ENCODE measurements around the gene SGTB. TPM values are rescaled to one million over a fixed set of nuclear protein-coding genes. Genes with fewer than 3 reads are reported as not detected.
"Not testable (repeated sequence)": the region's sequence is repeated elsewhere in the genome, so short reads cannot be mapped to it uniquely, and the experiment has no call there.

Gene SGTB
- total RNA-seq, 1 donor from 2014 or later = 31.7 TPM

- H3K79me2 ChIP-seq (ENCODE audit: insufficient read depth, low read length) = peaks cover 89% of the 10 kb centered on the region
- H3K27me3 ChIP-seq (ENCODE audit: insufficient read depth, low read length) = no peaks in the 10 kb centered on the region
- FAIRE-seq (no peak), DNase-seq (ENCODE audit: low read depth) (no peak)
- peaks cover 5% of the 10 kb centered on the region for H3K36me3 Mint-ChIP-seq (ENCODE audit: low read depth, unreplicated experiment)
- peak overlapping the region; percentile 96 for H3K4me3 ChIP-seq (ENCODE audit: insufficient read depth, low read depth, low read length)
- H3K36me3 ChIP-seq (ENCODE audit: insufficient read depth, low read length) = no peaks in the 10 kb centered on the region
- H3K27ac ChIP-seq (ENCODE audit: low read depth, low read length) = peak overlapping the region; percentile 89
- peaks cover 20% of the 10 kb centered on the region for H4K20me1 ChIP-seq (ENCODE audit: insufficient read depth, low read length)
- TF ChIP-seq, protein P1, sequence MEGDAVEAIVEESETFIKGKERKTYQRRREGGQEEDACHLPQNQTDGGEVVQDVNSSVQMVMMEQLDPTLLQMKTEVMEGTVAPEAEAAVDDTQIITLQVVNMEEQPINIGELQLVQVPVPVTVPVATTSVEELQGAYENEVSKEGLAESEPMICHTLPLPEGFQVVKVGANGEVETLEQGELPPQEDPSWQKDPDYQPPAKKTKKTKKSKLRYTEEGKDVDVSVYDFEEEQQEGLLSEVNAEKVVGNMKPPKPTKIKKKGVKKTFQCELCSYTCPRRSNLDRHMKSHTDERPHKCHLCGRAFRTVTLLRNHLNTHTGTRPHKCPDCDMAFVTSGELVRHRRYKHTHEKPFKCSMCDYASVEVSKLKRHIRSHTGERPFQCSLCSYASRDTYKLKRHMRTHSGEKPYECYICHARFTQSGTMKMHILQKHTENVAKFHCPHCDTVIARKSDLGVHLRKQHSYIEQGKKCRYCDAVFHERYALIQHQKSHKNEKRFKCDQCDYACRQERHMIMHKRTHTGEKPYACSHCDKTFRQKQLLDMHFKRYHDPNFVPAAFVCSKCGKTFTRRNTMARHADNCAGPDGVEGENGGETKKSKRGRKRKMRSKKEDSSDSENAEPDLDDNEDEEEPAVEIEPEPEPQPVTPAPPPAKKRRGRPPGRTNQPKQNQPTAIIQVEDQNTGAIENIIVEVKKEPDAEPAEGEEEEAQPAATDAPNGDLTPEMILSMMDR (IDR thresholded peaks at IDR 0.05; ENCODE audit: insufficient read depth, low read depth, low read length) = no peak
- peaks cover 5% of the 10 kb centered on the region for H3K4me1 Mint-ChIP-seq (ENCODE audit: low read depth, unreplicated experiment)
- peak overlapping the region; percentile 89 for H3K4me2 ChIP-seq (ENCODE audit: low read length)
- H3K9me3 ChIP-seq (ENCODE audit: insufficient read depth, low read depth, low read length) = no peaks in the 10 kb centered on the region
- peak overlapping the region; percentile 68 for H2AFZ ChIP-seq (ENCODE audit: low read depth, low read length)
- H3K27me3 Mint-ChIP-seq (ENCODE audit: low read depth, unreplicated experiment) = no peaks in the 10 kb centered on the region
- no peak overlapping the region for H3K27ac Mint-ChIP-seq (ENCODE audit: unreplicated experiment)
- peaks cover 6% of the 10 kb centered on the region for H3K4me1 ChIP-seq (ENCODE audit: insufficient read depth, low read length)
- H3K9me3 Mint-ChIP-seq (ENCODE audit: unreplicated experiment) = no peaks in the 10 kb centered on the region
- H3K9ac ChIP-seq (ENCODE audit: low read length) = peak overlapping the region; percentile 93
- peak overlapping the region; percentile 97 for H3K4me3 Mint-ChIP-seq (ENCODE audit: unreplicated experiment)
These were observed 98.4 kb downstream of the SGTB start for GRCh38 chr5:65623482-65623881.

GRCh38 chr5:65621961-65622360, 99.9 kb downstream of the SGTB start:
- H4K20me1 ChIP-seq (ENCODE audit: insufficient read depth, low read length) = peaks cover 20% of the 10 kb centered on the region
- not testable (repeated sequence) for H3K27ac ChIP-seq (ENCODE audit: low read depth, low read length); H3K4me1 Mint-ChIP-seq (ENCODE audit: low read depth, unreplicated experiment); H3K27ac Mint-ChIP-seq (ENCODE audit: unreplicated experiment); H3K9me3 Mint-ChIP-seq (ENCODE audit: unreplicated experiment); H3K4me1 ChIP-seq (ENCODE audit: insufficient read depth, low read length); H3K9ac ChIP-seq (ENCODE audit: low read length); H3K27me3 ChIP-seq (ENCODE audit: insufficient read depth, low read length); H3K36me3 ChIP-seq (ENCODE audit: insufficient read depth, low read length); H3K36me3 Mint-ChIP-seq (ENCODE audit: low read depth, unreplicated experiment); FAIRE-seq; H3K9me3 ChIP-seq (ENCODE audit: insufficient read depth, low read depth, low read length); H2AFZ ChIP-seq (ENCODE audit: low read depth, low read length); DNase-seq (ENCODE audit: low read depth); H3K27me3 Mint-ChIP-seq (ENCODE audit: low read depth, unreplicated experiment); H3K4me3 ChIP-seq (ENCODE audit: insufficient read depth, low read depth, low read length)
- H3K79me2 ChIP-seq (ENCODE audit: insufficient read depth, low read length) = peaks cover 80% of the 10 kb centered on the region
- H3K4me2 ChIP-seq (ENCODE audit: low read length) = peak overlapping the region; percentile 89
- peak overlapping the region; percentile 73 for H3K4me3 Mint-ChIP-seq (ENCODE audit: unreplicated experiment)

- Histone ChIP-seq H3K9ac (ENCODE audit: low read length) (no peak overlapping the region), H3K79me2 (ENCODE audit: insufficient read depth, low read length) (peaks cover 68% of the 10 kb centered on the region), H3K4me1 (ENCODE audit: insufficient read depth, low read length) (no peaks in the 10 kb centered on the region), H4K20me1 (ENCODE audit: insufficient read depth, low read length) (peaks cover 20% of the 10 kb centered on the region), H3K36me3 (ENCODE audit: insufficient read depth, low read length) (peaks cover 3% of the 10 kb centered on the region), H3K27me3 (ENCODE audit: insufficient read depth, low read length) (no peaks in the 10 kb centered on the region), H3K9me3 (ENCODE audit: insufficient read depth, low read depth, low read length) (no peaks in the 10 kb centered on the region), H3K4me3 (ENCODE audit: insufficient read depth, low read depth, low read length) (no peak overlapping the region), H3K4me2 (ENCODE audit: low read length) (no peak overlapping the region), H3K27ac (ENCODE audit: low read depth, low read length) (no peak overlapping the region), H2AFZ (ENCODE audit: low read depth, low read length) (no peak overlapping the region)
- Mint-ChIP-seq H3K36me3 (ENCODE audit: low read depth, unreplicated experiment) (peaks cover 2% of the 10 kb centered on the region), H3K4me3 (ENCODE audit: unreplicated experiment) (no peak overlapping the region), H3K27me3 (ENCODE audit: low read depth, unreplicated experiment) (no peaks in the 10 kb centered on the region), H3K9me3 (ENCODE audit: unreplicated experiment) (no peaks in the 10 kb centered on the region), H3K4me1 (ENCODE audit: low read depth, unreplicated experiment) (peaks cover 5% of the 10 kb centered on the region), H3K27ac (ENCODE audit: unreplicated experiment) (no peak overlapping the region)
- no peak for TF ChIP-seq EZH2 (IDR thresholded peaks at IDR 0.05; ENCODE audit: insufficient read depth, low read length)
- TF ChIP-seq, protein P1 (IDR thresholded peaks at IDR 0.05; ENCODE audit: insufficient read depth, low read depth, low read length) = no peak
- no peak for DNase-seq (ENCODE audit: low read depth)
- no peak for FAIRE-seq
These were observed 101.9 kb downstream of the SGTB start for GRCh38 chr5:65620021-65620420.

Other genes starting within 250 kb of the SGTB start
- gene ADAMTS6, start 240.2 kb downstream of the SGTB start, total RNA-seq = 27.7 and 37.1 TPM in 2 replicates
- gene CENPK, start 158.9 kb downstream of the SGTB start, total RNA-seq = 5.6 and 7.0 TPM in 2 replicates
- 20.4 and 21.4 TPM in 2 replicates for gene PPWD1, start 158.8 kb downstream of the SGTB start, total RNA-seq
- 14.6 and 16.8 TPM in 2 replicates for gene TRIM23, start 97.8 kb downstream of the SGTB start, total RNA-seq
- gene SHLD3, start 97.1 kb downstream of the SGTB start, total RNA-seq = 2.4 and 2.7 TPM in 2 replicates
- 14.7 and 16.3 TPM in 2 replicates for gene TRAPPC13, start 97.1 kb downstream of the SGTB start, total RNA-seq
- gene NLN, start 96 bp upstream of the SGTB start, total RNA-seq = 59.3 and 65.2 TPM in 2 replicates
- gene ERBIN, start 204.5 kb upstream of the SGTB start, total RNA-seq = 80.8 and 83.4 TPM in 2 replicates

All from astrocyte (in vitro differentiated cells and primary cell).